Activated B cell treated with CpG ODN at 0.5 μM for 24 hours (primary cell): Measurements from ENCODE around the gene NEK10. TPM values are rescaled to one million over a fixed set of nuclear protein-coding genes. Genes with fewer than 3 reads are reported as not detected.

ENCODE experiments used
- ATAC-seq: fragments of 200-7000 bp; cut with Tn5 transposase; one replicate; pipeline ENCODE4 v1.10.0; 2021; ENCODE audit warnings: low read depth, mild to moderate bottlenecking, moderate library complexity
- CTCF ChIA-PET: fragments of 350-600 bp; sonication (Branson Sonifier 250); formaldehyde crosslinking; loops from one replicate; lab custom pipeline; 2021; ENCODE audit warnings: antibody characterized with exemption; lab: Charles Lee
- POLR2A ChIA-PET: fragments of 350-600 bp; sonication (Branson Sonifier 250); formaldehyde crosslinking; loops from one replicate; lab custom pipeline; 2021; ENCODE audit warnings: antibody characterized with exemption; lab: Charles Lee
- DNase-seq: peaks from one replicate; pipeline ENCODE4 v3.0.0; 2022
- H3K27ac Mint-ChIP-seq: one replicate; pipeline ENCODE4 v1.8.0; 2020; ENCODE audit warnings: mixed read lengths
- H3K27me3 Mint-ChIP-seq: one replicate; pipeline ENCODE4 v1.8.0; 2021; ENCODE audit warnings: mixed read lengths
- H3K36me3 Mint-ChIP-seq: one replicate; pipeline ENCODE4 v1.8.0; 2021; ENCODE audit warnings: low read depth, mixed read lengths
- H3K4me1 Mint-ChIP-seq: one replicate; pipeline ENCODE4 v1.8.0; 2021; ENCODE audit warnings: mixed read lengths
- H3K4me3 Mint-ChIP-seq: one replicate; pipeline ENCODE4 v1.8.0; 2020; ENCODE audit warnings: mild to moderate bottlenecking, mixed read lengths
- H3K9me3 Mint-ChIP-seq: one replicate; pipeline ENCODE4 v1.8.0; 2020; ENCODE audit warnings: mixed read lengths
- intact Hi-C: fragments of 100-400 bp; cut with micrococcal nuclease; formaldehyde crosslinking; loops from one replicate; pipeline ENCODE4 v1.15.1; 2024
- total RNA-seq: library from RNA; stranded (reverse); gene quantifications from 2 replicates; pipeline ENCODE4 v1.2.3, GENCODE V29; 2022
- TF ChIP-seq, protein P1 (sequence below): fragments of 200-600 bp; IDR thresholded peaks from one replicate; pipeline ENCODE4 v1.8.0; 2022; ENCODE audit warnings: antibody characterized with exemption, mild to moderate bottlenecking

Gene NEK10
- total RNA-seq, 1 donor from 2014 or later, result 0.84 TPM

DNA sequence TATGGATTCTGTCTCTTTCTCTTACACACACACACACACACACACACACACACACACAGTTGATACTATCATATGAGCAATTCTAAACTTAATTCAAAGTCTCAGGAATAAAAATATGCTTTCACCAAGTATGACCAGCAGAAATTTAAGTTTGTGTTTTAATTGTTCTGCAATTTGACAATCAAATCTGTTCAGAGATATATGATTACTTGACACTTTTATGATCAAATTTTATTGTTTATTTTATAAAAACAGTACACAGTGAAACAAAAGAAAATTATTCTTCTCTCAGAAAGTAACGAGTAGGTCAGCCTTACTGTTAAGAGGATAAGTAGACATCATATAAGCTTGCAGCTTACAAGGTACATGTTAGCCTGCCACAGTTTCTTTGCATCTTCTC, 114.3 kb downstream of the NEK10 start:
- intact Hi-C loops, result no loop called here

GRCh38 chr3:27253831-27254230, 115.4 kb downstream of the NEK10 start:
- ChIA-PET POLR2A (no interaction called here), CTCF (interaction anchor here (1.5 kb wide), 1 partner anchor 119 kb away, joined by 7 read pairs; no protein-coding TSS in a partner anchor)
- Mint-ChIP-seq H3K27me3 (peaks cover 8% of the 10 kb centered on the region), H3K4me3 (no peak overlapping the region), H3K4me1 (no peaks in the 10 kb centered on the region), H3K27ac (no peak overlapping the region), H3K9me3 (no peaks in the 10 kb centered on the region), H3K36me3 (no peaks in the 10 kb centered on the region)
- intact Hi-C loops, result loop anchor here (1.0 kb wide), 1 partner anchor 120 kb away; no protein-coding TSS in a partner anchor
- no peak for ATAC-seq
- TF ChIP-seq, protein P1, sequence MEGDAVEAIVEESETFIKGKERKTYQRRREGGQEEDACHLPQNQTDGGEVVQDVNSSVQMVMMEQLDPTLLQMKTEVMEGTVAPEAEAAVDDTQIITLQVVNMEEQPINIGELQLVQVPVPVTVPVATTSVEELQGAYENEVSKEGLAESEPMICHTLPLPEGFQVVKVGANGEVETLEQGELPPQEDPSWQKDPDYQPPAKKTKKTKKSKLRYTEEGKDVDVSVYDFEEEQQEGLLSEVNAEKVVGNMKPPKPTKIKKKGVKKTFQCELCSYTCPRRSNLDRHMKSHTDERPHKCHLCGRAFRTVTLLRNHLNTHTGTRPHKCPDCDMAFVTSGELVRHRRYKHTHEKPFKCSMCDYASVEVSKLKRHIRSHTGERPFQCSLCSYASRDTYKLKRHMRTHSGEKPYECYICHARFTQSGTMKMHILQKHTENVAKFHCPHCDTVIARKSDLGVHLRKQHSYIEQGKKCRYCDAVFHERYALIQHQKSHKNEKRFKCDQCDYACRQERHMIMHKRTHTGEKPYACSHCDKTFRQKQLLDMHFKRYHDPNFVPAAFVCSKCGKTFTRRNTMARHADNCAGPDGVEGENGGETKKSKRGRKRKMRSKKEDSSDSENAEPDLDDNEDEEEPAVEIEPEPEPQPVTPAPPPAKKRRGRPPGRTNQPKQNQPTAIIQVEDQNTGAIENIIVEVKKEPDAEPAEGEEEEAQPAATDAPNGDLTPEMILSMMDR, result no peak
- DNase-seq, result no peak

More for the DNA sequence above, 114.3 kb downstream of the NEK10 start:
- ChIA-PET POLR2A (no interaction called here), CTCF (no interaction called here)
- Mint-ChIP-seq H3K27me3 (peaks cover 6% of the 10 kb centered on the region), H3K27ac (no peak overlapping the region), H3K36me3 (no peaks in the 10 kb centered on the region), H3K4me1 (no peaks in the 10 kb centered on the region), H3K9me3 (peaks cover 2% of the 10 kb centered on the region), H3K4me3 (no peak overlapping the region)
- DNase-seq (no peak), ATAC-seq (no peak)
- TF ChIP-seq, protein P1, result no peak

DNA sequence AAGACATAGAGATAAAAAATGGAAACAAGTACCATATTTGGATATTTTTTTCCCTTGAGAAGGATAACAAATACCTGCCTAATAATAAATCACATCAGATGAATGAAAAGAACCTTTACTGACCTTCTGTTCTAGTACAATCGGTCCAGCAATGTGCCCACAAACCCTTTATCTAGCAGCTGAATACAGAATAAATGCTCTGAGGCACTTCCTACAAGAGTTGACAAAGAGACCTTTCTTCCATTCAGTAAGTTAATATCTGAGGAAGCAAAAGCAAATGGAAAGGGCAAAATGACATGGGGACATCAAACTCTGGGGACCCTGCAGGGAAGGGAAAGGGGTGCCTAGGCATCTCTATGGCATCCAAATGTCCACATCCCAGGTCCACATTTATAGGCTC, 115.8 kb downstream of the NEK10 start:
- ChIA-PET POLR2A (no interaction called here), CTCF (interaction anchor here (1.5 kb wide), 1 partner anchor 119 kb away, joined by 7 read pairs; no protein-coding TSS in a partner anchor)
- ATAC-seq, result no peak
- Mint-ChIP-seq H3K4me3 (no peak overlapping the region), H3K27ac (no peak overlapping the region), H3K9me3 (no peaks in the 10 kb centered on the region), H3K4me1 (no peaks in the 10 kb centered on the region), H3K36me3 (no peaks in the 10 kb centered on the region), H3K27me3 (peaks cover 8% of the 10 kb centered on the region)
- intact Hi-C loops, result loop anchor here (1.0 kb wide), 1 partner anchor 119 kb away; no protein-coding TSS in a partner anchor
- TF ChIP-seq, protein P1, result no peak
- no peak for DNase-seq

DNA sequence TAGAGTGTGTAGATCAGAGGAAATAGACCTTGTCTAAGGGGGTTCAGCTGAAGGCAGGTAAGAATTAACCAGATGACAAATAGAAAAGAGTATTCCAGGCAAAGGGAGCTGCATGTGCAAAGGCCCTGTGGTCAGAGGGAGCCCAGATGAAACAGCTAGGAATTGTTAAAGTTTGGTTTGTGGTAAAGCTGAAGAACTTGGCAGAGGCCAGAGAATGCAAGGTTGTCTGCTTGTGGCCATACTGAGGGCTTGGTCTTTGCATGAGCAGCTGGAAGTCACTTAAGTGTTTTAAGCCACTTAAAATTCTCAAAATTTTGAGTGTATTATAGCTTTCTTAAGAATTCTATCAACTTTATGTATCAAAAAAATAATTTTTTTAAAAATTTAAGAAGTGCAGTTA, 116.5 kb downstream of the NEK10 start:
- no peaks in the 10 kb centered on the region for H3K9me3 Mint-ChIP-seq
- DNase-seq (no peak), ATAC-seq (no peak)
- intact Hi-C loops, result loop anchor here (1.0 kb wide), 1 partner anchor 118 kb away; no protein-coding TSS in a partner anchor
- POLR2A ChIA-PET, result no interaction called here
- H3K4me1 Mint-ChIP-seq, result no peaks in the 10 kb centered on the region
- no peak overlapping the region for H3K4me3 Mint-ChIP-seq
- H3K27me3 Mint-ChIP-seq, result peaks cover 8% of the 10 kb centered on the region
- CTCF ChIA-PET, result interaction anchor here (1.5 kb wide), 1 partner anchor 118 kb away, joined by 7 read pairs; no protein-coding TSS in a partner anchor
- no peak overlapping the region for H3K27ac Mint-ChIP-seq
- TF ChIP-seq, protein P1, result no peak
- H3K36me3 Mint-ChIP-seq, result no peaks in the 10 kb centered on the region

- TF ChIP-seq, protein P1, result no peak
- ChIA-PET CTCF (no interaction called here), POLR2A (no interaction called here)
- no peak for ATAC-seq
- no peak overlapping the region for H3K27ac Mint-ChIP-seq
- H3K36me3 Mint-ChIP-seq, result no peaks in the 10 kb centered on the region
- no peak for DNase-seq
- peaks cover 3% of the 10 kb centered on the region for H3K9me3 Mint-ChIP-seq
- intact Hi-C loops, result no loop called here
- H3K4me1 Mint-ChIP-seq, result no peaks in the 10 kb centered on the region
- no peaks in the 10 kb centered on the region for H3K27me3 Mint-ChIP-seq
- no peak overlapping the region for H3K4me3 Mint-ChIP-seq
Measured at GRCh38 chr3:27244374-27244773, 124.8 kb downstream of the NEK10 start.
